Esophagus squamous epithelium (tissue), 5 donors: Measurements from ENCODE around the gene RHBDL3. TPM values are rescaled to one million over a fixed set of nuclear protein-coding genes. Genes with fewer than 3 reads are reported as not detected.

ENCODE experiments used
- DNase-seq: peaks from one replicate; lab custom pipeline; 2025; lab: John Stamatoyannopoulos, UW
- H3K27ac ChIP-seq, 4 donors: fragments of 200-600 bp; sonication (generic); one replicate each; pipeline ENCODE4 v1.5.1; 2016 to 2019; ENCODE audit warnings: mild to moderate bottlenecking in 1 of 4
- H3K27me3 ChIP-seq, 4 donors: fragments of 200-600 bp; sonication (generic); 1 replicate in 3 of 4; 2 replicates in 1 of 4; pipeline versions ENCODE4 v1.5.1 to v1.6.0; 2017 to 2021; ENCODE audit warnings: antibody characterized with exemption in 1 of 4
- H3K36me3 ChIP-seq, 3 donors: fragments of 200-600 bp; sonication (generic); one replicate each; pipeline ENCODE4 v1.5.1; 2016 to 2019
- H3K4me1 ChIP-seq, 3 donors: fragments of 200-600 bp; sonication (generic); one replicate each; pipeline ENCODE4 v1.5.1; 2017 to 2019
- H3K4me3 ChIP-seq, 4 donors: fragments of 200-600 bp; sonication (generic); 1 replicate in 3 of 4; 2 replicates in 1 of 4; pipeline ENCODE4 v1.5.1; 2016 to 2019; ENCODE audit warnings: mild to moderate bottlenecking in 2 of 4, moderate library complexity in 1 of 4
- H3K9me3 ChIP-seq, 3 donors: fragments of 200-600 bp; sonication (generic); one replicate each; pipeline ENCODE4 v1.5.1; 2016 to 2019
- CTCF ChIP-seq, 6 experiments: fragments of 450-650 bp in 4 of 6; fragments of 200-600 bp in 2 of 6; sonication (generic) in 2 of 6; IDR thresholded peaks; one replicate each; pipeline ENCODE4 v1.5.1; 2016 to 2019; ENCODE audit warnings: antibody characterized with exemption in 6 of 6, mild to moderate bottlenecking in 4 of 6, moderate library complexity in 4 of 6
- POLR2A ChIP-seq, 4 donors: fragments of 450-650 bp; IDR thresholded peaks; one replicate each; pipeline ENCODE4 v1.6.1; 2017; ENCODE audit warnings: antibody characterized with exemption in 4 of 4, mild to moderate bottlenecking in 4 of 4, moderate library complexity in 3 of 4
- WGBS, 2 donors: methylation state at CpG; one replicate each; pipeline ENCODE4 v1.1.5; 2018; 5-methylcytosine and 5-hydroxymethylcytosine counted together
- intact Hi-C: fragments of 100-400 bp; cut with DNase I; formaldehyde crosslinking; loops from one replicate; pipeline ENCODE4 v1.15.0; 2022
- total RNA-seq, 4 donors: library from RNA; depleted of rRNA; stranded (reverse); fragments of >200 nt; gene quantifications; one replicate each; pipeline ENCODE4 v1.1.0, GENCODE V29; 2016
- donor health status: DM: yes; HTN: yes; CAD: no.

Gene RHBDL3
- total RNA-seq, 4 donors from 2014 or later = 0.09 to 1.1 (median 0.76) TPM; not detected in 1

- no peak for DNase-seq
- Histone ChIP-seq H3K4me3 (no peak overlapping the region), H3K27ac (no peak overlapping the region), H3K9me3 (no peaks in the 10 kb centered on the region), H3K36me3 (no peaks in the 10 kb centered on the region), H3K4me1 (no peaks in the 10 kb centered on the region), H3K27me3 (no peaks in the 10 kb centered on the region)
- TF ChIP-seq POLR2A (IDR thresholded peaks at IDR 0.05) (no peak), CTCF (IDR thresholded peaks at IDR 0.05) (no peak)
- WGBS, 2 donors = 90 to 91% methylated on average over 2 of the region's 2 CpGs
- intact Hi-C loops = no loop called here
Measured at GRCh38 chr17:32235588-32235987, 30.0 kb upstream of the RHBDL3 start.

GRCh38 chr17:32239456-32239855, 26.2 kb upstream of the RHBDL3 start:
- no peaks in the 10 kb centered on the region for H3K36me3 ChIP-seq
- 64 to 71% methylated on average over 2 of the region's 2 CpGs for WGBS, 2 donors
- H3K4me1 ChIP-seq = peaks cover 0 to 8% (median 0%) of the 10 kb centered on the region in 3 donors
- TF ChIP-seq CTCF (IDR thresholded peaks at IDR 0.05) (no peak), POLR2A (IDR thresholded peaks at IDR 0.05) (no peak)
- H3K27me3 ChIP-seq = no peaks in the 10 kb centered on the region
- no peaks in the 10 kb centered on the region for H3K9me3 ChIP-seq
- H3K4me3 ChIP-seq = no peak overlapping the region
- no peak overlapping the region for H3K27ac ChIP-seq
- no peak for DNase-seq
- intact Hi-C loops = no loop called here

- no peaks in the 10 kb centered on the region for H3K9me3 ChIP-seq
- intact Hi-C loops = no loop called here
- no peak overlapping the region for H3K27ac ChIP-seq
- H3K4me1 ChIP-seq = peaks cover 0 to 8% (median 0%) of the 10 kb centered on the region in 3 donors
- TF ChIP-seq CTCF (IDR thresholded peaks at IDR 0.05) (no peak), POLR2A (IDR thresholded peaks at IDR 0.05) (no peak)
- no peak overlapping the region for H3K4me3 ChIP-seq
- no peak for DNase-seq
- H3K36me3 ChIP-seq = no peaks in the 10 kb centered on the region
- WGBS, 2 donors = 81 to 83% methylated on average over 6 to 8 of the region's 8 CpGs
- no peaks in the 10 kb centered on the region for H3K27me3 ChIP-seq
Measured at GRCh38 chr17:32240750-32241149, 24.9 kb upstream of the RHBDL3 start.

GRCh38 chr17:32241640-32242039, 24.0 kb upstream of the RHBDL3 start:
- WGBS, 2 donors = 69 to 70% methylated on average over 1 of the region's 1 CpG
- intact Hi-C loops = no loop called here

GRCh38 chr17:32249475-32249874, 16.2 kb upstream of the RHBDL3 start:
- Histone ChIP-seq H3K4me3 (no peak overlapping the region), H3K27me3 (no peaks in the 10 kb centered on the region), H3K36me3 (no peaks in the 10 kb centered on the region), H3K4me1 (no peaks in the 10 kb centered on the region), H3K9me3 (no peaks in the 10 kb centered on the region), H3K27ac (no peak overlapping the region)
- WGBS, 2 donors = 83 to 84% methylated on average over 3 of the region's 3 CpGs
- no peak for DNase-seq
- TF ChIP-seq POLR2A (IDR thresholded peaks at IDR 0.05) = no peak
- no peak for TF ChIP-seq CTCF (IDR thresholded peaks at IDR 0.05)
- intact Hi-C loops = no loop called here

More at GRCh38 chr17:32241640-32242039, 24.0 kb upstream of the RHBDL3 start:
- Histone ChIP-seq H3K4me3 (no peak overlapping the region), H3K27me3 (no peaks in the 10 kb centered on the region), H3K9me3 (no peaks in the 10 kb centered on the region), H3K4me1 (peaks cover 0 to 8% (median 0%) of the 10 kb centered on the region in 3 donors), H3K27ac (no peak overlapping the region), H3K36me3 (no peaks in the 10 kb centered on the region)
- no peak for DNase-seq
- TF ChIP-seq POLR2A (IDR thresholded peaks at IDR 0.05) = no peak
- TF ChIP-seq CTCF (IDR thresholded peaks at IDR 0.05) = no peak
